CD4-positive, alpha-beta T cell treated with Interleukin-6 at 100 ng/mL for 8 hours (primary cell): ENCODE data around the gene GALNT15.

Source experiments
- DNase-seq: peaks from one replicate; pipeline ENCODE4 v3.0.0-alpha.2; 2020; ENCODE audit warnings: mixed read lengths, low spot score

GALNT15 gene

DNA sequence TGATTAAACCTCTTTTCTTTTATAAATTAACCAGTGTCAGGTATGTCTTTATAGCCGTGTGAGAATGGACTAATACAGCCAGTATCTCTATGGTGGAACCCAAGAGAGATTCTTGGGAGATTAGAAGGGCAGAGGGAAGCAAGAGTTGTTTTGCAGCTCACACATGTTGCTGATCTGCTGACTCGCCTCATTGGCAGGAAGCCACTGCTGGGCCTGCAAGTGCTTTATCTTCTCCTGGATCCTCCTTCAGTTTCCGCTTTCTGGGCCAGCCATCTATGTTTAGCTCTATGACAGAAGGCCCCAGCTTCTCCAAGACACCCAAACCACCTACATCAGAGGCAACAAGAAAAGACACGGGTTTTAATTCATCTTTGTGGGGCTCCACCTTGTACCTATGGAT lies 23.4 kb upstream of the GALNT15 start:
- DNase-seq: no peak

DNA sequence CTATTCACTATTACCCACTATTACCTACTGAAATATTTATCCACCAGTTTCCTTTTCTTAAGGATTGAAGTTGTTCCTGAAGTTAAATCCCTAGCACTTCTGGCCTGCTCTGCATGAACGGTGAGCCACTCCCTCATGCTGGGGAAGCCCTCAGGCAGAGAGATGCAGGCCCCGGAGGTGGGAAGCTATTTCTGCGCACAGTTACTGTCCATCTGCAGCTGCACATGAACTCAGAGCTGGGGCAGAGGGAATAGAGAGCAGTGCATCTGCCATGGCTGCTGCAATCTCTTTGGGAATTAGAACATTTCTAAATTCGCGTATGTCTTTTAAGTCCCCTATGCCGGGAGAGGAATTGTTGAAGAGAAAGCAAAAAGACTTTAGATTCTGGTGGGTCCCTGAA lies 6.3 kb upstream of the GALNT15 start:
- no peak for DNase-seq

DNA sequence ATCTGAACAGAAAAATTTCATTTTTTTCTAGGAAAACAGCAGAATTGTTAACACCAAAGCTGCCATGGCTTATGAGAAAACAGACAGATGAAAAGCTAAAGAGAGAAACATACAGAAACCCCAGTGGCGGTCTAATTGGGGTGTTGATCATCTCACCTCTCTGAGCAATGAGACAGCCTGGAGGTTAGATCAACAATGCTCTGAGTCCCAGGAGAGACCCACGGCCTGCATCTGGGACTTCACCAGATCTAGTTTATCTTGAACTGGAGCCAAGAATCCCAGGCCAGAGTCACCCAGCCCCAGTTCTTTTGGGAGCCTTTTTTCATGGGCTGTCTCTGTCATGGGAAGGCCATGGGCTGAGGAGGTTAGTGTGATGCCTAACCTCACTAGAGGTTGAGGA lies 3.5 kb upstream of the GALNT15 start:
- no peak for DNase-seq

DNA sequence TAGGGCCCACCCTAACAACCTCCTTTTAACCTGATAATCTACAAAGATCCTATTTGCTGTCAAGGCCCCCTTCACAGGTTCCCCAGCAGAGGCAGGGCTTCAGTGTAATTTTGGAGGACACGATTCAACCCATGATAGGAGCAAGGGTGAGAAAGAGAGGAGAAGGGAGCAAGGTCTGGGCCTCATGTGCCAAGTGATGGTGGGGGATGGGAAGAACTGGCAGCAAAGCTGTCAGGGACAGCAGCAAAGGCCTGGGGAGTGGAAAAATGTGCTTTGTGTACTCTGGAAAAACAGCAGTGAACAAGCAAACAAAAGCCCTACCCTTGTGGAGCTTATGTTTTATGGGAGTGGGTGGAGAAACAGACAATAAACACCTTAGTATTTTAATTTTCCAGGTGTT lies 2.7 kb upstream of the GALNT15 start:
- no peak for DNase-seq

DNA sequence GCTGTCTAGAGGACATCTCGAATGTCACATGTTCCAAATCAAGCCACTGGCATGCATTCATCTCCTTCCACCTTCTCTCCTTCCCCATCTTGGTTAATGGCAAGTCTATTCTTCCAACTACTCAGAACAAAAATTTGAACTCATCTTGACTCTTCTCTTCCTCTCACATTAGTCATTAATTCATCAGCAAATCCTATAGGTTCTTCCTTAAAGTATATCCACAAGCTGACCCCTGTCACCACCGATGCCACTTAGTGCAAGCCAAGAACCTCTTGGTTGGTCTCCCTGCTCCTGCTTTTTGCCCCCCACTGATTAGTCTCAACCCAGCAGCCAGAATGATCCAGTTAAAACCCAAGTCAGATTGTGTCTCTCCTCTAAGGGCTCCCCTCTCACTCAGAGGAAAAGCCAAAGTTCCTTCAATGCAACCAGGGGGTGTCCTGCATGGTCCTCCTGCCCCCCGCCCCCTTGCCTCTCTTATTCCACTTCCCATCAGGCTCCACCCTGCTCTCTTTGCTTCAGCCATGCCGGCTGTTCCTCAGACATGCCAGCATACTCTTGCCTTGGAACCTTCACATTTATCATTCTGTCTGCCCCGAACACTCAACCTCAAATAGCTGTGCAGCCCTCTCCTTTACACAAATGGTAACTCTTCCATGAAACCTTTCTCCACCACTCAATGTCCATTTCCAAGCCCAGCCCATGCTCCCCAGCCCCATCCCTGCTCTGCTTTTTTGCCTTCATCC lies 1.0 kb upstream of the GALNT15 start:
- DNase-seq: no peak

DNA sequence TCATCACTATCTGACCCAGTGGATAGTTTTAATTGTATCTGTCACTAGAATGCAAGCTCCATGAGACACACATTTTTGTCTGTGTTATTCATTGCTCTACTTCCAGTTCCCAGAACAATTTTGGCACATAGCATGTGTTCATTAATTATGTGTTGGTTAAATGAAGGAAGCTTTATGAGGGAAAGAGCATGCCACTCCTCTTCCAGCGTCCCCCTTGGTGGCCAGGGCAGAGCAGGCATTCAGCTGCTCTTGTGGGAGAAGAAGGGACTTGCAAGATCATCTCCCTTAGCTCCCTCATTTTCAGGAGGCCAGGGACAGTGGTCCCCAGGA lies 489 bp upstream of the GALNT15 start:
- no peak for DNase-seq

DNA sequence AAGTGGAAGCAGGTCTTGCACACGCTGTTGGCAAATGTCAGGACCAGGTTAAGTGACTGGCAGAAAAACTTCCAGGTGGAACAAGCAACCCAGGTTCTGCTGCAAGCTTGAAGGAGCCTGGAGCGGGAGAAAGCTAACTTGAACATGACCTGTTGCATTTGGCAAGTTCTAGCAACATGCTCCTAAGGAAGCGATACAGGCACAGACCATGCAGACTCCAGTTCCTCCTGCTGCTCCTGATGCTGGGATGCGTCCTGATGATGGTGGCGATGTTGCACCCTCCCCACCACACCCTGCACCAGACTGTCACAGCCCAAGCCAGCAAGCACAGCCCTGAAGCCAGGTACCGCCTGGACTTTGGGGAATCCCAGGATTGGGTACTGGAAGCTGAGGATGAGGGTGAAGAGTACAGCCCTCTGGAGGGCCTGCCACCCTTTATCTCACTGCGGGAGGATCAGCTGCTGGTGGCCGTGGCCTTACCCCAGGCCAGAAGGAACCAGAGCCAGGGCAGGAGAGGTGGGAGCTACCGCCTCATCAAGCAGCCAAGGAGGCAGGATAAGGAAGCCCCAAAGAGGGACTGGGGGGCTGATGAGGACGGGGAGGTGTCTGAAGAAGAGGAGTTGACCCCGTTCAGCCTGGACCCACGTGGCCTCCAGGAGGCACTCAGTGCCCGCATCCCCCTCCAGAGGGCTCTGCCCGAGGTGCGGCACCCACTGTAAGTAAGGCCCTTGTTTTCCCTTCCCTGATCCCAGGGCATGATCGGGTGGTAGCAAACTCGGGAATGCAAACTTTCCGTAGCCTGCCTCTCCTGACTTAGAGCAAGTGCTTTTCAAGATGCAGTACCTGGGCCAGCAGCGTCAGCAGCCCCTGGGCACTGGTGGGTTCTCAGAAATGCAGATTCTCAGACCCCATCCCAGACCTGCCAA lies 759 bp downstream of the GALNT15 start:
- DNase-seq: no peak

DNA sequence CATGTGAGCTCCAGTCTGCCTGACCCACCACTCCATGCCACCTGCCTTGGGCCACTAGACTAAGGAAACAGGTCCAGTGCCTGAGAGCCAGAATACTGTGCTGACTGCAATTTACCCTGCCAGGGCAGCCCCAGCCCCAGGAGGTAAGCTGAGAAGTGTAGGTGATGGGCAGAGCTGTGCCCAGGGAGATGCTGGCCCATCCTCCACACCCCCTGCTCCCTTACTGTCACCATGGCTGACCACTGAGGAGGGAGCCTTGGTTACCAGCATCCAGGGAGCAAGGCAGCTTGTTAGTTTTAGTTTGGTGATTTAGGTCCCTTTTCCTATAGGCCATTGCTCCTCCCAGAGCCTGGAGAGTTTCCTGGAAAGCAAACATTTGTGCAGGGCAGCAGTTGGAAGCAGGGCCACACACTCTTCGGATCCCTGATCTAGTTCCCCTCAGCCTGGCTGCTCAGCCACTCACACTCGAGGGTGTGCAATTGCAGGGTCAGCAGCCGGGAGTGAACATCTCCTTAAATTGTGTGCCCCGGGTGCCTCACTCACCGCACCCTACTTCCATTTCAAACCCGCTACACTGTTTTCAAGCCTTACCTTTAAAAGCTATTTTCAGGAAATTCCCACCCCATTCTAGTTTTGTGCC lies 2.0 kb downstream of the GALNT15 start:
- no peak for DNase-seq

DNA sequence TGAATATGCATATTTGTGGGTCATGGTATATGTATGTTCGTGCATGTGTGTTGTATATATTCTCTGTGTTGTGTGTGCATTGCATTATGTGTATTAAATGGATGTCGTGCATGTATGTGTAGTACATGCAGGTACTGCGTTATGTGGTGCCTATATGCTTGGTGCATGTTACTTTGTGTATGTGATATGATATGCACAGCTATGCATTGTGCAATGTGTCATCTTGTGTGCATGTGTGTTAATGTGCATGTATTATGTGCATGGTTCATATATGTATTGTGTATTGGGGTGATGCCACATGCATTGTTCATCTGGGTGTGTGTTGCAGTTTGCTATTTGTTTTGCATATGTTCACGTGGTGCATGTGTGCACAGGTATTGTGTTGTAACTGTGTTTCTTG lies 2.9 kb downstream of the GALNT15 start:
- no peak for DNase-seq

DNA sequence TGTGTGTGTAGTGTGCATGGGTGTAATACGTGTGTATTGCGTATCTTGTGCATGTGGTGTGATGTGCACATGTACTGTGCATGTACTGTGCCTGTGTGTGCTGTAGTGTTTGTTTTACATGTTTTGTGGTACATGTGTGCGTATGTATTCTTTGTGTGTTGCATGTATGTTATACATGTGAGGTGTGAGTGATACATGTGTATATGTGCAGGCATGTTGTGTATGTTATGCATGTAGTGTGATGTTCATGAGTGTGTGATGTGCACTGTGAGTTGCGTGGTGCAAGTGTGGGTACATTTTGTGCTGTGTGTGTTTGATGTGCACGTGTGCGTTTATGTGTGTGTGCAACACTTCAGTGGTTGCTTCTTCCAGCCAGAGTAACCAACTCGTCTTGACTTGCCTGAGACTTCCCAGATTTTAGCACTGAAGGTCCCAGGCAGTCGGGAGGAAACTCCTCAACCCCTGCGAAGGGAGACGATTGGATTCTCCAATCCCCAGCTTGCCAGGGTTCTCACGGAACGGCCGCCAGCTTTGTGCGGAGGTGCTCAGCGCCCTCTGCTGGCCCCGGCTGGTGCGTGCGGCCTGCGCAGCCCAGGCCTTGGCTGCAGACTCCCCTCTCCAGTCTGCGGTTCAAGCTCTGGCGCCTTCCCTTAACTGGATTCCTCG lies 3.6 kb downstream of the GALNT15 start:
- peak; percentile 31 for DNase-seq

DNA sequence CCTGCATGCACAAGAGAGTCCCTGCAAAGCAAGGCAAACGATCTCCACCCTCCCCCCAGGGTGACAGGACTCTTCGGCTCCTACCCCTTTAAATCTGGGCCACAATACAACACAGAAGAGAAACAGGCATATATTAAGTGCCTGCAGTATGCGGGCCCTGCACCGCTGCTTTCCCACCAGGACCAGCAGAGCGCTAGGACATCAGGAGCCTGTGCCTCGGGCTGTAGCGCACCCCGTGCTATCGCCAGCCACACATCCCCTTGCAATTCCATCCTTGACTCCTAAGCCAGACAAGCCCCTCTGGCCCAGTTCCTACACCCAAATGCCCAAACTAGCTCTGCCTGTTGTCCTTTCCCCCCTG lies 4.1 kb downstream of the GALNT15 start:
- no peak for DNase-seq

DNA sequence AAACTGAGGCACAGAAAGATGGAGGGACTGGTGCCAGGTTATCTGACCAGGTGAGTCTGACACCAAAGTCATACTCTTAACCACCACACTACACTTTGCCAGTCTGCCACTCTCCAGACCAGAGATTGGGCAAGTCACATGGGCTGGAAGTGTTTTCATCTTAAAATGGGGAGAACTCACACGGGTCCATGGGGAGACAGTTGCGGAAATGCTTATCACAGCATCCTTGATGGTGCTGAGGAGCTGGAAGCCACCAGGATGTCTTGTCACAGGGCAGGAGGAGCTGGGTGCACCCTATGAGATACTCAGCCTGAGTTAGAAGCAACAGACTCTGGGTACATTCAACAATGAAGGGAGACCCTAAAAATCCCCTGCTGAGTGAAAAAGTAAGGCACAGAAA lies 4.8 kb downstream of the GALNT15 start:
- no peak for DNase-seq

DNA sequence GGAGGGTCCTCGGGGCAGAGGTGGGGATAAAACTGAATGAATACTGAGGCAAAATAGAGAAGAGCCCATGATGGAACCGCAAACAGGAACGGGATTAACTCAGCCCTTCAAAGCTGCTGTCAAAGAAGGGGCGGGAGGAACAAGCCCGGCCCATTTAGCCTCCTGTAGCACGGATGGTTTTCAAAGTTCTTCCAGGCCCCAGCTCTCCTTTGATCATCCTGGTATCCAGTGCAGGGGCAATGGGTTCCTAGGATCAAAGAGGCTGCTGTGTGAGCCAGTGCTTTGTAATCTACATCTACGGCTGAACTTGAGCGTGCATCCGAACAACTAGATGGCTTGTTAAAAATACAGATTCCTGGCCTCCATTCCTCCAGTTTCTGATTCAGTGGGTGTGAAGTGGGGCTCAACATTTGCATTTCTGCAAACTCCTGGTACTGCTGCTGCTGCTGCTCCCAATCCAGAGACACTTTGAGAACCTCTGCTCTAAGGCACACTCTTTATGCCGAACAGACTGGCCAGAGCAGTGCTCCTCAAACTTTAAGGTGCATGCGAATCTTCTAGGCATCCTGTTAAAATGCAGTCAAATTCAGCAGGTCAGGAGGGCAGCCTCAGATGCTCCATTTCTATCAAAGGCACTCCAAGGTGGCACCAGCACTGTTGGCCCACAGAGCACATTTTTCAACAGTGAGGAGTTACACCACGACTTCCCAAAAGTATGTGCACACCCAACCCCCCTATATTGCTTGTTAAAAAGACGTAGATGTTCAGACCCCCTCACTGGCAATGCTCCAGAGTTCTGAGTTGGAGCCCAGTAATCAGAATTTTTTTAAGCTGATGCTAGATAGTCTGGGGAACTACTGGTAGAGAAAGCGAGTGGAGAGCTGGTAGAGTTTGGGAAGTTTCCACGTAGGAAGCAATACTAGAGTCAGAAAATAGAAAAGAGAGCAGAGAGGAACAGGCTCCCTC lies 5.6 kb downstream of the GALNT15 start:
- DNase-seq: no peak

DNA sequence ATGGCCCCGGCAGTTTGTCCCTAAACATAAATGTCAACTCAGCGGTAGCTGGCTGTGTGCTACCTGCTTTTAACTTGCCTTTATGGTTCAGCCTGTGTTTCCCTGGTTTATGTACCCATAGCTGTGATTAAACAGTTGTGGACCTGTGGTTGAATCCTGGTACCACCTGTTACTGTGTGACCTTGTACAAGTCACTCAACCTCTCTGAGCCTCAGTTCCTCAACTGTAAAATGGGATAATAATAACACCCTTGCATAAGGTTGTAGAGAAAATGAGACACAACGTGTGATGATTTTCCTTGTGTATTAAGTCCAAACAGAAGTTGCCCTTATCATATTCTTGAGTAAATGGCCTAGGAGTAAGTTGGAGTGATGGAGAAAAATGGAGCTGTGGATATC lies 6.3 kb downstream of the GALNT15 start:
- DNase-seq: no peak

DNA sequence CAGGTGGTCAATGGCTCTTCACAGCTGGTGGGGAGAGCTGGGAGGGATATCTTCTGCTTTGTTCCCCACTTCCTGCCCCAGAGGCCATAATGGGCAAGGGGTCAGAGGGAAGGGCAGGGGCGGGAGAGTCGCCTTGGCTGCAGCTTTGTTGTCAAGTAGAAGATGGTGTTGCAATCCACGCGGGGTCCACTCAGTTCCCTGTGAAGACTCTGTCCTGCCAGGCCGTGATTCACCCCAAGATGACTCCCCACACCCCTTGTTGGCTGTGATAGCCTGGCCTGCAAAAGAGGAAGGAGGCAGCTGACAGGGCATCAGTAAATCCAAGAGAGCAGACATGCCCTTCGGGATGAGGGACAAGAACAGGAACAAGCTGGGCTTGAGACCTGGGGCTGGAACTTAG lies 6.9 kb downstream of the GALNT15 start:
- DNase-seq: no peak

DNA sequence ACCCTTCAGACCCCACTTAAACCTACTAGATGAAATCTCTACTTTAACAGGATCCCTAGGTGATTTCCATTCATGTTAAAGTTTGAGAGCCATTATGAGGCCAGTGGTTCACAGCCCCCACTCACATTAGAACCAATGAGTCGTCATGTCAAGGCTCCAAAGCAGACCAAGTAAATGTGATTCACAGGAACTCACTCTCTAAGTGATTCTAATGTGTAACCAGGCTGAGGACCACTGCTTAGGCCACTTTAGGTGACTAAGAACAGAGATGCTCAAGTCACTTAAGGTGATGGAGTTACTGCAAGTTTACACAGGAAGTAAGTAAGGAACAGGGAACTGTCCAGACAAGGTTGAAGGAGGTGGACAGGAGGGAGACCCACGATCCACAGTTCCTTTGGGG lies 7.7 kb downstream of the GALNT15 start:
- DNase-seq: no peak

DNA sequence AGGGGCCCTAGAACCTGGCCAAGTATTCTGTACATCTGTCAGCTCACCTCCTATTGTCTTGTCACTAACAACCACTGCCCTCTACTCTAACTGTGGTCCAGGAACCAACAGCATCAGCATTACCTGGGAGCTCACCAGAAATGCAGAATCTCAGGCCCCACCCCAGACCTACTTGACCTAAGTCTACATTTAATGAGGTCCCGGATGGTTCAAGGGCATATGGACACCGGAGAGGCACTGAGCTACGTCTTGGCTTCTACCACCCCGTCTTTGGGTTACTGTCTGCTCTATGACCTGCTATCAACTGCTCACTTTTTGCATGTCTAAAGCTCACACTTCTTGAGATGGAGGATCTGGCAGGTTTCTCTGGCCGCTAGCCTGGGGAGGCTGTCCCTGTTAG lies 8.1 kb downstream of the GALNT15 start:
- DNase-seq: no peak

DNA sequence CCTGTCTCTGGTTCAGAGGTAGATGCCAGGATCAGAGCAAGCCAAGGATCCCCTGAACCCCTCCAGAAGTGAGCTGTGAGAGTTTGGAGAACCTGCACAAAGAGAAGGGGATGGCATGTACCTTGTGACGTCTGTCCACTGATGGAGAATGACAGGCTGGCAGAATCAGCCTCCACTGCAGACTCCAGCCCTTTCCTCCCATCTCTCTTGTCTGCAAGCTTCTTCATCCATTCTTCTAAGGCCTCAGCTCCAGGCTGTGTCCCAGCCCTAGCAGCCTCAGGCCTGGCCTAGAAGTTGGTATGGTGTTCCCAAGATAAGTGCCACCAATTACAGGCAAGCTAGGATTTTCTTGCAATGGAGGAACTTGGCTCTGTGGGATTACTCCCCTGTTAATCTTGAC lies 8.6 kb downstream of the GALNT15 start:
- no peak for DNase-seq

DNA sequence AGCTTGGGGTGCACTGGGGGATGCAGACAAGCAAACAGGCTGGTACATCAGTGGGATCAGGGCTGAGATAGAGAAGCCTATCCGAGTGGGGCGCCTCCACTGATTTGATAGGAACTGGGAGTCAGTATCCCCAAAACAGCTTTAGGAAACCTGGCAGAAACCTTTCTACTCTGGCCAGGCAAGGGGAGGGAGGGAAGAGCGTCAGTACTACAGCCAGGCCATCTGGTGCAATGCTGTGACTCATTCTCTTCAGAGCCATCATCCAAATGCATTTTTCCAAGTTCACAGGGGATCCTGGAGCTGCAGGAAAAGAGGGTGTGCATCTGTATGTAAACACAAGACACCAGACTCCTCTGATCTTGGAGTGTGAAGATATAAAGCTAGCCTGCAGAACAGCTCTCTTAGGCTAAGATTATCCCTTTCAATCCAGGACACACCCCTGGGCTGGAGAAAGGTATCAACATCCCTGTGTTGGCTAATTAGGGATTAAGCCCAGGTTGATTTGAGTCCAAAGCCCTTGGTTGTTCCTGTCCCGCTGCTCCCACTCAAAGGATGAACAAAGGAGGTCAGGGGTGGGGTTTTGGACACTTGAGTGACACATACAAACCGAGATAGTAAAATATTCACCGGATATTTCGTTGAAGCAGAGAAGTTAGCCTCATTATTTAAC lies 9.3 kb downstream of the GALNT15 start:
- DNase-seq: no peak

DNA sequence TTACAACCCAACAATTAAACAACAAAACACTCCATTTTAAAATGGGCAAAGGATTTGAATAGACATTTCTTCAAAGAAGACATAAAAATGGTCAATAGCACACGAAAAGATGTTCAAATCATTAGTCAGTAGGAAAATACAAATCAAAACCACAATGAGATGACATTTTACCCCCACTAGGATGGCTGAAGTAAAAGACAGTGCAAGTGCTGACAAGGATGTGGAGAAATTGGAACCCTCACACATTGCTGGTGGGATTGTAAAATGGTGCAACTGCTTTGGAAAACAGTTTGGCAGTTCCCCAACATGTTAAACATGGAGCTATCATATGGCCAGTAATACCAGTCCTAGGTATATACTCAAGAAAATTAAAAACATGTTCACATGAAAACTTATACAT lies 11.6 kb downstream of the GALNT15 start:
- no peak for DNase-seq

DNA sequence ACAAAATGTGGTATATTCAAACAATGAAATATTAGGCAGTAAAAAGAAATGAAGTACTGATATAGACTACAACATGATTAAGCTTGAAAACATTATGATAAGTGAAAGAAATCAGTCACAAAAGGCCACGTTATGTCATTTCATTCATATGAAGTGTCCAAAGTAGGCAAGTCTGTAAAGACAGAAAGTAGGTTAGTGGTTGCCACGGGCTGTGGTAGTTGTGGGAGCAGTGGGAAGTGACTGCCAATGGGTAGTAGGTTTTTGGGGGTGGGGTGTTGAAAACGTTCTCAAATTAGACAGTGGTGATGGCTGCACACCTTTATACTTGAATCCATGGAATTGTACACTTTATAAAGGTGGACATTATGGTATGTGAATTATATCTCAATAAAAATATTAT lies 12.1 kb downstream of the GALNT15 start:
- no peak for DNase-seq
